ENCODE results near the gene CASP3.
"Not testable (repeated sequence)": the region's sequence is repeated elsewhere in the genome, so short reads cannot be mapped to it uniquely, and the experiment has no call there.

CASP3 gene

DNA sequence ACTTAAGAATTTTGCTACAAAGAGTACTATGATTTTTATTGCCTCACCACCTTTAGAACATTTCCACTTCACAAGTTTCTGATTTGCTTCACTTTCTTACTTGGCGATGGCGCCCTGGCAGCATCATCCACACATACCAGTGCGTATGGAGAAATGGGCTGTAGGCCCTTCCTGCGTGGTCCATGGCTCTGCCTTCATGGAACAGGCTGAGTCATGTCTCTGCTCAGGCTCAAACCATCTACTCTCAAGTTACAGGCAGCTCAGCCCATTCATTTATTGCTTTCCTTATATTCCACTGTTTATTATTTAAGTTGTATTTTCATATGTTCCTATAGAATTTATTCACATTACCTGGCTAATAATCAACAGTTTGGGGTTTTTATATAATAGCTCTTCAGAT is 21.1 kb downstream of the CASP3 start:
- FAIRE-seq: no peak

GRCh38 chr4:184625783-184626596 is 23.3 kb downstream of the CASP3 start:
- FAIRE-seq: not testable (repeated sequence)

DNA sequence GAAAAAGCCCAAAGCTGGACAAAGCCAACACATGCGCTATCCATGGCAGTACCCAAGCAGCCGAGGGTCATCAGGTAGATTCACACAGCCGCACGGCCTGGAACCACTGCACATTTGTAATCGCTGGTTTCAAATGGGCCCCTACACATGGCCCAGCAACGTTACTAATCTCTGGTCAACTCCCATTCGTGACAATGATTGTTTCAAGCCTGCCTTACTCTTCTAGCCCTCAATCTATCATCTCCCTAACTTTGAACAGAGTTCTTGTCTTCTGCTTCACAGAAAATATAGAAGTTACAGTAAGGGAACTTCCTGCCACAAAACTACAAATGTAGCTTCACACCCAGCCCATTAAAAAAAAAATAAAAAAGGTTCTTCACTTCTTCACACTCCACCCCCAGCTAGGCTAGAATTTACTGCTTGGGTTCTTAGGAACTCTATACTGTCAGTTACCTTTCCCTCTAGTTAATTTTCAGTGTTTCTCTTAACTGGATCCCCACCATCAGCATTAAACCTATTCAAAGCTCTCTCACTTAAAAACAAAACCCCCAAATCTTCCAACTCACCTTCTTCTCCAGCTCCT is 24.2 kb downstream of the CASP3 start:
- FAIRE-seq: no peak

DNA sequence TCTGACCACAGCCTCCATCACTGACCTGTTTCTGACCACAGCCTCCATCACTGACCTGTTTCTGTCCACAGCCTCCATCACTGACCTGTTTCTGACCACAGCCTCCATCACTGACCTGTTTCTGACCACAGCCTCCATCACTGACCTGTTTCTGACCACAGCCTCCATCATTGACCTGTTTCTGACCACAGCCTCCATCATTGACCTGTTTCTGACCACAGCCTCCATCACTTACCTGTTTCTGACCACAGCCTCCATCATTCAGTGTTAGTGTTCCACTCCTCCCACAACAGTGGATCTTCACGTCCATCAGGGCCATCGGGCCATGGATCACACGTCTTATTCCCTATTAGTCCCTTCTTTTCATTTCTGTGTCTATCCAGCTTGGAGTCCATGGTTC is 24.7 kb downstream of the CASP3 start:
- FAIRE-seq: not testable (repeated sequence)

DNA sequence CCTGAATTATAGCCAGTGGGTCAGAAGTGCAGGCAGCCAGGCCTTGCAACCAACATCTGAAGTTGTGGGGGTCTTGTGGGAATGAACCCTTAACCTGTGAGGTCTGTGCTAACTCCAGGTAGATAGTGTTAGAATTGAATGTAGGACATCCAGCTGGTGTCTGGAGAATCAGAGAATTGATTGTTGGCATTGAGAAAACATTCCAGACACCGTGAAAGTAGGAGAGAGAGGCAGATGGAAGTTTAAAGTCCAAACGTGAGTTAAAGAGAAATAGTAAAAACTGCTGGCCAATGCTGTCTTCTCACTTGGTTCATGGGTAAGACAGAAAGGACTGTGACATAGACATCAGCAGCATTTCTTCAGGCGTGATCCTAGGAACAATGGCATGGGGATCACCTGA is 27.7 kb downstream of the CASP3 start:
- no peak for FAIRE-seq

- no peak for FAIRE-seq
Measured at GRCh38 chr4:184620212-184620867, 28.9 kb downstream of the CASP3 start.

DNA sequence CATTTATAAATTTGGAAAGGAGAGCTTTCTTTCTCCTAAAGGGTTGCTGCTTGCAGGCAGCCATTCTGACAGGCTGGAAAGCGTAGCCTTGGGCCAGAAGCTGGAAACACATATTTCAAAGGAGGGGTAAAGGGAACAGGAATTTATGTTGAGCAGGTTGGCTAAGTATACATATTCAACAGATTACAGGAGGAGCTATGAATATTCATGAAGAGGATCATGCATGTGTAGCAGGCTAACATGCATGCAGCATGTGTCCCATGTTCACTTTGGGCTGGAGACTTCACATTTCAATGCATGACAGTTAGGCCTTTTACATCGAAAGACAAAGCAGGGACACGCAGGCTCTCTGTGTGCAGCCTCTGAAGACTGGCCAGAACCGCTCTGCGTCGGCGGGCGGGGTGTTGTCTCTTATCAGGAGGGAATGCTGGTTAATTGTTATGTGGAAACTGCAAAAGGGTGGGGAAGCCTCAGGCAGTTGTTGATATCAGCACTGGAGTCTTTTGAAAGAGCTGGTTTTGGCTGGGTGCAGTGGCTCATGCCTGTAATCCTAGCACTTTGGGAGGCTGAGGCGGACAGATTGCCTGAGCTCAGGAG is 31.5 kb downstream of the CASP3 start:
- FAIRE-seq: no peak

- FAIRE-seq: no peak
Measured at GRCh38 chr4:184616633-184617551, 32.4 kb downstream of the CASP3 start.

DNA sequence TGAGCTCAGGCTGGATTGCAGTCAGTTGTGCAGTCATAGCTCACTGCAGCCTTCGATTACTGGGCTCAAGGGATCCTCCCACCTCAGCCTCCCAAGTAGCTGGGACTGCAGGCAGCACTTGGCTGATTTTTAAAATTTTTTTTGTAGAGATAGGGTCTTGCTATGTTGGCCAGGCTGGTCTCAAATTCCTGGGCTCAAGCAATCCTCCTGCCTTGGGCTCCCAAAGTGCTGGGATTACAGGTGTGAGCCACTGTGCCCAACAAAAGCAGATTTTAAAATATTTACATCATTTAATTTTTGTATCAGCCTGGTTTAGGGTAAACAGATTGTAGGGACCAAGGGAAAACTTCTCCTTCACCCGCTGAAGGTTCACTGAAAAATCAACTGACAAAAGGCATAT is 33.1 kb downstream of the CASP3 start:
- not testable (repeated sequence) for FAIRE-seq

- FAIRE-seq: no peak
Measured at GRCh38 chr4:184614509-184614908, 34.7 kb downstream of the CASP3 start.

DNA sequence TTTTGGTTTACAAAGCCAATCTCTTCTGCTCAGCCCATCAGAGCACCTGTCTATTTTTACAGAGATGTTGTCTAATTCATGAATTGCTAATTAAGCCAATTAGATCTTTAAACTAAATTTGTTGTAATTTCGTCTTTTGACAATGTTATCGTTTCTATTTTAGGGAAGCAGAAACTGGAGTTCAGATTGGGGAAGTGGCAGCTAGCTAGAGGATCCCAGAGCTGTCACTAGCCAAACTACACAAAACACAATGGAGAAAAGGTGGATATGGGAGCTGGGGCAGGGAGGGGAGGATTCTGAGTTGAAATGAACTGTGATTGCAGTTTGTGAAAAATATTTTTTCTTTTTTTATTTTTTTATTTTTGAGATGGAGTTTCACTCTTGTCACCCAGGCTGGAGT is 35.8 kb downstream of the CASP3 start:
- FAIRE-seq: no peak

DNA sequence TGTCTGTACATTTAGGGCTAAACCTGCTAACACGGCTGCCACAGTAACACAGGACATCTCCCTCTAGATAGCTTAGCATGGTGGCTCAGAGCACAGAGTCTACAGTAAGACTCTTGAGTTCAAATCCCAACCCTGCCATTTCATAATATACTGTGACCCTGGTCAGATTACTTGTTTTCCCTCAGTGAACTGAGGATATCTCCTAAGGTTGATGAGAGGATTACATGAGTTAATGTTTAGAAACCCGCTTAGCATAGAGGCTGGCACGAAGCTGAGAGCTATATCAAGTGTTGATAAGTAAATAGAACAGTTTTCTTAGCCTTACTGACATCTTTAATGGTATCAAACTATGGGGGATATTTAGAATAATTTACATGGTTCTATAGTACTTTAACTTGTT is 37.2 kb downstream of the CASP3 start:
- no peak for FAIRE-seq

GRCh38 chr4:184607429-184607828 is 41.8 kb downstream of the CASP3 start:
- not testable (repeated sequence) for FAIRE-seq

- not testable (repeated sequence) for FAIRE-seq
Measured at GRCh38 chr4:184602857-184603256, 46.4 kb downstream of the CASP3 start.

DNA sequence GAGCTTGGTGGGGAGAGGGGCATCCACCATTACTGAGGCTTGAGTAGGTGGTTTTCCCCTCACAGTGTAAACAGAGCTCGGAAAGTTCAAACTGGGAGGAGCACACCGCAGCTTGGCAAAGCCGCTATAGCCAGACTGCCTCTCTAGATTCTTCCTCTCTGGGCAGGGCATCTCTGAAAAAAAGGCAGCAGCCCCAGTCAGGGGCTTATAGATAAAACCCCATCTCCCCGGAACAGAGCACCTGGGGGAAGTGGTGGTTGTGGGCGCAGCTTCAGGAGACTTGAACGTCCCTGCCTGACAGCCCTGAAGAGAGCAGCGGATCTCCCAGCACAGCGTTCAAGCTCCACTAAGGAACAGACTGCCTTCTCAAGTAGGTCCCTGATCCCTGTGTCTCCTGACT is 48.3 kb downstream of the CASP3 start:
- FAIRE-seq: not testable (repeated sequence)

DNA sequence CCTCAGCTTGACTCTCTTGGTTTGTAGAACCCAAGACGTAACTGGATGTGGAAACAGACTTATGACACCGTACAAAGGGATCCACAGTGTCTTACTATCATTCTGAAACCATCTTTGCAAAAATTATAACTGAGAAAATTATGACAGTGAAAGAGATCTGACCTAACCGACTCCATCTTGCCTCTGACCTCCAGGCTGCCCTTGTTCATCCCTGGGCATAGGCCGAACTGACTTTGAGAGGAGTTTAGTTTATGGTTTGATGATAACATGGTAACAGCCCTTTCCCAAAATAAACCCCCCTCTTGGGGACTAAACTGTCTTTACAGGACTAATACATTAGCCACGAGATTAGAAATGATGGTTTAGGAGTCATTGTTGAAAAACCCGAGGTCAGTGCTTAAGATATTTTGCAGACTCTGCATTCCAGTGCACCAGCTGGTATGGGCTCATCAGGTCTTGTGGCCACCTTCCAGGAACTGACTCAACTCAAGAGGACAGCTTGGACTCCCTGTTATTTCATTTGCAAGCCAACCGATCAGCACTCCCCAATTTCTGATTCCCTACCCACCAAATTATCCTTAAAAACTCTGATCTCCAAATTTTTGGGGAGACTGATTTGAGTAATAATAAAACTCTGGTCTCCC is 49.6 kb downstream of the CASP3 start:
- FAIRE-seq: no peak

GRCh38 chr4:184598753-184599491 is 50.3 kb downstream of the CASP3 start:
- FAIRE-seq: no peak

DNA sequence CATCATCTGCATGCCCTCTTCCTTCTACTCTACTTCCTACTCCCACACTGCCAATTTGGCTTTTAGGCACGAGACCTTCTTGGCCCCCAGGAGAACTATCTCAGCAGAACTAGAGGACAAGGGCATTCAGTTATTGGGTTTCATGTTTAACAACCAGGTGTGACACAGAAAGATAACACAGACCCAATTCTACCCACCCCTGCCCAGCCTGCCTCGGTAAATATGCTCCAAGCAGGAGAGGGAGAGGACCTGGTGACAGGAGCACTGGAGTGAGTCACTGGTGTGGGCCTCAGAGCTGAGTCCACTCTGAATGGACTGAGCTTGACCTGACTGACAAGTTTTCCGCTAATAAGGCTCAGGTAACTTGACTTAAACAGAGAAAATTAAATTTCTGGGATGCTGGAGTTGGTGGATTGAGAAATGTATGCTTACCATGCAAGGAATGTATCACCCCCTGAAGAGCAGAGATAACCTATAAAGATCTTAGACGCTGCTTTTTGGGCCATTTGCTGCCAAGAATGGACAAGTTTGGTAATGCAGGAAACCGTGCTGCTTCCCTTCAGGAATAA is 52.5 kb downstream of the CASP3 start:
- FAIRE-seq: no peak

GRCh38 chr4:184596044-184596616 is 53.1 kb downstream of the CASP3 start:
- FAIRE-seq: no peak

GRCh38 chr4:184595430-184595829 is 53.8 kb downstream of the CASP3 start:
- FAIRE-seq: no peak
